ENCODE results near the gene PHLDB1.

The PHLDB1 gene

GRCh38 chr11:118623269-118623655, 15.8 kb downstream of the PHLDB1 start:
- peak; percentile 94 for DNase-seq

- DNase-seq, result no peak
These were observed 17.7 kb downstream of the PHLDB1 start for GRCh38 chr11:118625036-118625690.

- no peak for DNase-seq
These were observed 18.6 kb downstream of the PHLDB1 start for GRCh38 chr11:118625976-118626375.

GRCh38 chr11:118627566-118627965, 20.2 kb downstream of the PHLDB1 start:
- no peak for DNase-seq

- DNase-seq, result no peak
These were observed 20.6 kb downstream of the PHLDB1 start for GRCh38 chr11:118628031-118628430.

- DNase-seq, result no peak
These were observed 21.0 kb downstream of the PHLDB1 start for GRCh38 chr11:118628432-118628831.

GRCh38 chr11:118628861-118629549, 21.6 kb downstream of the PHLDB1 start:
- DNase-seq, result no peak

- DNase-seq, result no peak
These were observed 22.6 kb downstream of the PHLDB1 start for GRCh38 chr11:118629761-118630661.

GRCh38 chr11:118631142-118631909, 23.9 kb downstream of the PHLDB1 start:
- no peak for DNase-seq

GRCh38 chr11:118632577-118633318, 25.3 kb downstream of the PHLDB1 start:
- no peak for DNase-seq

GRCh38 chr11:118633319-118633690, 25.9 kb downstream of the PHLDB1 start:
- DNase-seq, result no peak

GRCh38 chr11:118633979-118634378, 26.6 kb downstream of the PHLDB1 start:
- no peak for DNase-seq

- DNase-seq, result peak; percentile 26
These were observed 27.2 kb downstream of the PHLDB1 start for GRCh38 chr11:118634431-118635236.

- DNase-seq, result no peak
These were observed 27.8 kb downstream of the PHLDB1 start for GRCh38 chr11:118635237-118635591.

GRCh38 chr11:118635642-118636041, 28.2 kb downstream of the PHLDB1 start:
- no peak for DNase-seq

GRCh38 chr11:118636569-118637290, 29.3 kb downstream of the PHLDB1 start:
- no peak for DNase-seq

GRCh38 chr11:118638726-118639125, 31.3 kb downstream of the PHLDB1 start:
- DNase-seq, result no peak

GRCh38 chr11:118639899-118640298, 32.5 kb downstream of the PHLDB1 start:
- DNase-seq, result no peak

GRCh38 chr11:118640332-118641154, 33.1 kb downstream of the PHLDB1 start:
- no peak for DNase-seq

All from SHP77 treated with DMSO at 0.1 percent for 48 hours (cell line).